Measurements from ENCODE around the gene LRIG2.

DNA sequence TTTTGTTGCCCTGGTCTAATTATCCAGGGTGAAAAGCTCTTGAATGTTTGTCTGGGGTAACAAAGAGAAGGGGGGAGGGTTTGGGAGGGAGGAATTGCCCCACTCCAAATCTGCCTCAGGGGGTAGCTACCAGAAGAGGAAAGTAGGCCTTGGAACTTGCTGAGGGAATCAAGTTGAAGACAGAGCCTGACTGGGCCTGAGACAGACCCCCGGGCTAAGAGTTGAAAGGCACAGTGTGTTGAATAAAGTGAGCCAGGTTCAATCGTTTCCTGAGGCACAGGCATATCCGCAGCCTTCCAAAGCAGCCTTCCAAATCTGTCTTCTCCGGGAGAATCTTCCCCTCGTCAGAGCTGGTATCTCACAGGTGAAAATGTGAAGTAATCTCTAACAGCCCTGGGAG is 96.6 kb downstream of the LRIG2 start:
- TF ChIP-seq, protein P1, sequence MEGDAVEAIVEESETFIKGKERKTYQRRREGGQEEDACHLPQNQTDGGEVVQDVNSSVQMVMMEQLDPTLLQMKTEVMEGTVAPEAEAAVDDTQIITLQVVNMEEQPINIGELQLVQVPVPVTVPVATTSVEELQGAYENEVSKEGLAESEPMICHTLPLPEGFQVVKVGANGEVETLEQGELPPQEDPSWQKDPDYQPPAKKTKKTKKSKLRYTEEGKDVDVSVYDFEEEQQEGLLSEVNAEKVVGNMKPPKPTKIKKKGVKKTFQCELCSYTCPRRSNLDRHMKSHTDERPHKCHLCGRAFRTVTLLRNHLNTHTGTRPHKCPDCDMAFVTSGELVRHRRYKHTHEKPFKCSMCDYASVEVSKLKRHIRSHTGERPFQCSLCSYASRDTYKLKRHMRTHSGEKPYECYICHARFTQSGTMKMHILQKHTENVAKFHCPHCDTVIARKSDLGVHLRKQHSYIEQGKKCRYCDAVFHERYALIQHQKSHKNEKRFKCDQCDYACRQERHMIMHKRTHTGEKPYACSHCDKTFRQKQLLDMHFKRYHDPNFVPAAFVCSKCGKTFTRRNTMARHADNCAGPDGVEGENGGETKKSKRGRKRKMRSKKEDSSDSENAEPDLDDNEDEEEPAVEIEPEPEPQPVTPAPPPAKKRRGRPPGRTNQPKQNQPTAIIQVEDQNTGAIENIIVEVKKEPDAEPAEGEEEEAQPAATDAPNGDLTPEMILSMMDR (IDR thresholded peaks at IDR 0.05): no peak
- no peak for TF ChIP-seq POLR2A (IDR thresholded peaks at IDR 0.05)

Measured in gastroesophageal sphincter (tissue), 3 donors.